Limb (tissue), 2 donors: ENCODE data around the gene COL24A1.
A peak's percentile ranks its signal among the peaks of the same experiment; 100 is the strongest.
"Not testable (repeated sequence)": the region's sequence is repeated elsewhere in the genome, so short reads cannot be mapped to it uniquely, and the experiment has no call there.

Experiments
- DNase-seq, 2 donors: peaks; one replicate each; pipeline ENCODE4 v3.0.0-alpha.2; 2016; ENCODE audit errors: extremely low spot score in 2 of 2

COL24A1 gene

GRCh38 chr1:86084998-86085397 is 71.6 kb downstream of the COL24A1 start:
- no peak for DNase-seq

- DNase-seq: no peak
These were observed 74.4 kb downstream of the COL24A1 start for GRCh38 chr1:86082183-86082582.

GRCh38 chr1:86072474-86072873 is 84.1 kb downstream of the COL24A1 start:
- DNase-seq: not testable (repeated sequence)

GRCh38 chr1:86071870-86072269 is 84.7 kb downstream of the COL24A1 start:
- DNase-seq: not testable (repeated sequence)

GRCh38 chr1:86069757-86070145 is 86.8 kb downstream of the COL24A1 start:
- no peak for DNase-seq

- no peak for DNase-seq
These were observed 87.5 kb downstream of the COL24A1 start for GRCh38 chr1:86068841-86069756.

- peak in 1 of 2 donors; percentile 51 for DNase-seq
These were observed 88.3 kb downstream of the COL24A1 start for GRCh38 chr1:86068271-86068721.

GRCh38 chr1:86067626-86068025 is 88.9 kb downstream of the COL24A1 start:
- DNase-seq: peak in 1 of 2 donors; percentile 43

- no peak for DNase-seq
These were observed 91.7 kb downstream of the COL24A1 start for GRCh38 chr1:86064899-86065298.

GRCh38 chr1:86063721-86064120 is 92.9 kb downstream of the COL24A1 start:
- DNase-seq: no peak

- DNase-seq: no peak
These were observed 94.1 kb downstream of the COL24A1 start for GRCh38 chr1:86062453-86062852.

GRCh38 chr1:86061551-86061990 is 95.0 kb downstream of the COL24A1 start:
- peak in 1 of 2 donors; percentile 24 for DNase-seq

- DNase-seq: no peak
These were observed 102.2 kb downstream of the COL24A1 start for GRCh38 chr1:86054396-86054795.

GRCh38 chr1:86052948-86053698 is 103.4 kb downstream of the COL24A1 start:
- DNase-seq: no peak

- peak in 1 of 2 donors; percentile 42 for DNase-seq
These were observed 121.5 kb downstream of the COL24A1 start for GRCh38 chr1:86035101-86035500.

GRCh38 chr1:86030180-86030579 is 126.4 kb downstream of the COL24A1 start:
- no peak for DNase-seq

- peak in 1 of 2 donors; percentile 60 for DNase-seq
These were observed 138.2 kb downstream of the COL24A1 start for GRCh38 chr1:86018283-86018923.

GRCh38 chr1:86016076-86016759 is 140.4 kb downstream of the COL24A1 start:
- DNase-seq: no peak

- no peak for DNase-seq
These were observed 141.2 kb downstream of the COL24A1 start for GRCh38 chr1:86015375-86015774.

GRCh38 chr1:86000601-86001000 is 156.0 kb downstream of the COL24A1 start:
- peak in 1 of 2 donors; percentile 40 for DNase-seq
